ENCODE data around the gene AGBL2. TPM values are rescaled to one million over a fixed set of nuclear protein-coding genes. Genes with fewer than 3 reads are reported as not detected.
"Not testable (repeated sequence)": the region's sequence is repeated elsewhere in the genome, so short reads cannot be mapped to it uniquely, and the experiment has no call there.

Gene AGBL2
- total RNA-seq, 2 experiments from 2014 or later: 7.7 to 8.3 TPM

- Mint-ChIP-seq H3K27ac (no peak overlapping the region), H3K9me3 (no peaks in the 10 kb centered on the region), H3K4me3 (no peak overlapping the region), H3K27me3 (no peaks in the 10 kb centered on the region), H3K4me1 (peaks cover 6% of the 10 kb centered on the region), H3K36me3 (peaks cover 33% of the 10 kb centered on the region)
- no peak for ATAC-seq (ENCODE audit: low read depth)
- POLR2A ChIA-PET: interaction anchor here (0.5 to 0.6 kb wide), 2 partner anchors 46 to 182 kb away, joined by 3 read pairs; no protein-coding TSS in a partner anchor
- DNase-seq: no peak
These were observed 5.5 kb upstream of the AGBL2 start for GRCh38 chr11:47720651-47721050.

- no peak for ATAC-seq (ENCODE audit: low read depth)
- peaks cover 16% of the 10 kb centered on the region for H3K4me1 Mint-ChIP-seq
- H3K4me3 Mint-ChIP-seq: no peak overlapping the region
- no peak for DNase-seq
- no peaks in the 10 kb centered on the region for H3K9me3 Mint-ChIP-seq
- POLR2A ChIA-PET: interaction anchor here (1.7 to 3.4 kb wide), 4 partner anchors 10 to 131 kb away, joined by 7 to 29 read pairs (median 10); partner anchors contain the start of genes MTCH2 and NUP160
- peak overlapping the region; percentile 16 for H3K27ac Mint-ChIP-seq
- H3K27me3 Mint-ChIP-seq: no peaks in the 10 kb centered on the region
- peaks cover 15% of the 10 kb centered on the region for H3K36me3 Mint-ChIP-seq
These were observed 1.5 kb upstream of the AGBL2 start for GRCh38 chr11:47716692-47717091.

GRCh38 chr11:47714554-47715081, 551 bp downstream of the AGBL2 start:
- Mint-ChIP-seq H3K36me3 (peaks cover 8% of the 10 kb centered on the region), H3K4me3 (peak overlapping the region; percentile 96), H3K27me3 (no peaks in the 10 kb centered on the region), H3K9me3 (no peaks in the 10 kb centered on the region), H3K4me1 (peaks cover 15% of the 10 kb centered on the region), H3K27ac (peak overlapping the region; percentile 96)
- ATAC-seq (ENCODE audit: low read depth) (peak; percentile 1), DNase-seq (peak; percentile 49)
- POLR2A ChIA-PET: interaction anchor here (0.6 to 3.4 kb wide), 13 partner anchors 9 to 136 kb away, joined by 3 to 29 read pairs (median 7); partner anchors contain the start of genes FNBP4, KBTBD4, MTCH2 and NDUFS3

- Mint-ChIP-seq H3K27me3 (no peaks in the 10 kb centered on the region), H3K9me3 (peaks cover 7% of the 10 kb centered on the region), H3K4me3 (no peak overlapping the region), H3K27ac (no peak overlapping the region), H3K36me3 (peaks cover 5% of the 10 kb centered on the region), H3K4me1 (peaks cover 13% of the 10 kb centered on the region)
- DNase-seq (no peak), ATAC-seq (ENCODE audit: low read depth) (no peak)
- POLR2A ChIA-PET: no interaction called here
These were observed 3.4 kb downstream of the AGBL2 start for GRCh38 chr11:47711816-47712215.

- ATAC-seq (ENCODE audit: low read depth): no peak
- Mint-ChIP-seq H3K4me1 (peaks cover 11% of the 10 kb centered on the region), H3K9me3 (peaks cover 7% of the 10 kb centered on the region), H3K4me3 (no peak overlapping the region), H3K36me3 (peaks cover 4% of the 10 kb centered on the region), H3K27ac (no peak overlapping the region), H3K27me3 (no peaks in the 10 kb centered on the region)
- POLR2A ChIA-PET: no interaction called here
- no peak for DNase-seq
These were observed 3.9 kb downstream of the AGBL2 start for GRCh38 chr11:47711225-47711624.

- ATAC-seq (ENCODE audit: low read depth); H3K36me3 Mint-ChIP-seq; DNase-seq; H3K4me1 Mint-ChIP-seq; POLR2A ChIA-PET; H3K27me3 Mint-ChIP-seq; H3K4me3 Mint-ChIP-seq; H3K9me3 Mint-ChIP-seq; H3K27ac Mint-ChIP-seq: not testable (repeated sequence)
These were observed 7.8 kb downstream of the AGBL2 start for GRCh38 chr11:47707275-47707786.

- Mint-ChIP-seq H3K9me3 (peaks cover 7% of the 10 kb centered on the region), H3K4me1 (no peaks in the 10 kb centered on the region), H3K36me3 (peaks cover 6% of the 10 kb centered on the region), H3K27ac (no peak overlapping the region), H3K27me3 (no peaks in the 10 kb centered on the region), H3K4me3 (no peak overlapping the region)
- ATAC-seq (ENCODE audit: low read depth) (no peak), DNase-seq (no peak)
- POLR2A ChIA-PET: interaction anchor here (0.7 to 2.3 kb wide), 3 partner anchors 9 to 110 kb away, joined by 3 to 8 read pairs (median 3); partner anchors contain the start of gene AGBL2
These were observed 9.4 kb downstream of the AGBL2 start for GRCh38 chr11:47705721-47706120.

GRCh38 chr11:47691979-47692378, 23.2 kb downstream of the AGBL2 start:
- Mint-ChIP-seq H3K27ac (no peak overlapping the region), H3K4me3 (no peak overlapping the region), H3K27me3 (no peaks in the 10 kb centered on the region), H3K36me3 (no peaks in the 10 kb centered on the region), H3K9me3 (no peaks in the 10 kb centered on the region), H3K4me1 (peaks cover 10% of the 10 kb centered on the region)
- ATAC-seq (ENCODE audit: low read depth) (no peak), DNase-seq (no peak)
- POLR2A ChIA-PET: no interaction called here

- no peak for ATAC-seq (ENCODE audit: low read depth)
- Mint-ChIP-seq H3K36me3 (no peaks in the 10 kb centered on the region), H3K27ac (no peak overlapping the region), H3K4me3 (no peak overlapping the region), H3K4me1 (peaks cover 10% of the 10 kb centered on the region), H3K27me3 (no peaks in the 10 kb centered on the region), H3K9me3 (no peaks in the 10 kb centered on the region)
- POLR2A ChIA-PET: no interaction called here
- no peak for DNase-seq
These were observed 25.7 kb downstream of the AGBL2 start for GRCh38 chr11:47689480-47689879.

- H3K9me3 Mint-ChIP-seq: no peaks in the 10 kb centered on the region
- no peak for DNase-seq
- peaks cover 10% of the 10 kb centered on the region for H3K4me1 Mint-ChIP-seq
- no peak overlapping the region for H3K4me3 Mint-ChIP-seq
- H3K27me3 Mint-ChIP-seq: no peaks in the 10 kb centered on the region
- H3K27ac Mint-ChIP-seq: no peak overlapping the region
- POLR2A ChIA-PET: interaction anchor here (0.6 kb wide), 1 partner anchor 261 kb away, joined by 7 read pairs; no protein-coding TSS in a partner anchor
- ATAC-seq (ENCODE audit: low read depth): no peak
- no peaks in the 10 kb centered on the region for H3K36me3 Mint-ChIP-seq
These were observed 26.2 kb downstream of the AGBL2 start for GRCh38 chr11:47688991-47689390.

- Mint-ChIP-seq H3K27me3 (no peaks in the 10 kb centered on the region), H3K9me3 (no peaks in the 10 kb centered on the region), H3K36me3 (no peaks in the 10 kb centered on the region), H3K27ac (no peak overlapping the region), H3K4me3 (no peak overlapping the region), H3K4me1 (peaks cover 9% of the 10 kb centered on the region)
- DNase-seq (no peak), ATAC-seq (ENCODE audit: low read depth) (no peak)
- POLR2A ChIA-PET: interaction anchor here (0.7 kb wide), 1 partner anchor 160 kb away, joined by 3 read pairs; the partner anchor contains the start of gene NUP160
These were observed 27.1 kb downstream of the AGBL2 start for GRCh38 chr11:47688111-47688510.

GRCh38 chr11:47686704-47687103, 28.5 kb downstream of the AGBL2 start:
- ATAC-seq (ENCODE audit: low read depth); H3K4me1 Mint-ChIP-seq; H3K27me3 Mint-ChIP-seq; H3K36me3 Mint-ChIP-seq; DNase-seq; H3K4me3 Mint-ChIP-seq; POLR2A ChIA-PET; H3K9me3 Mint-ChIP-seq; H3K27ac Mint-ChIP-seq: not testable (repeated sequence)

- DNase-seq (no peak), ATAC-seq (ENCODE audit: low read depth) (no peak)
- Mint-ChIP-seq H3K36me3 (no peaks in the 10 kb centered on the region), H3K27me3 (no peaks in the 10 kb centered on the region), H3K4me1 (no peaks in the 10 kb centered on the region), H3K4me3 (no peak overlapping the region), H3K27ac (no peak overlapping the region), H3K9me3 (no peaks in the 10 kb centered on the region)
- POLR2A ChIA-PET: no interaction called here
These were observed 29.0 kb downstream of the AGBL2 start for GRCh38 chr11:47686151-47686550.

- ATAC-seq (ENCODE audit: low read depth): no peak
- Mint-ChIP-seq H3K36me3 (no peaks in the 10 kb centered on the region), H3K4me1 (no peaks in the 10 kb centered on the region), H3K27me3 (no peaks in the 10 kb centered on the region), H3K27ac (no peak overlapping the region), H3K4me3 (no peak overlapping the region), H3K9me3 (no peaks in the 10 kb centered on the region)
- POLR2A ChIA-PET: interaction anchor here (0.6 kb wide), 1 partner anchor 247 kb away, joined by 4 read pairs; no protein-coding TSS in a partner anchor
- DNase-seq: no peak
These were observed 39.3 kb downstream of the AGBL2 start for GRCh38 chr11:47675851-47676250.
